PC-9 (cell line): Measurements from ENCODE around the gene DAPK2. TPM values are rescaled to one million over a fixed set of nuclear protein-coding genes. Genes with fewer than 3 reads are reported as not detected.
"Not testable (repeated sequence)": the region's sequence is repeated elsewhere in the genome, so short reads cannot be mapped to it uniquely, and the experiment has no call there.

ENCODE experiments used
- BruUV-seq: library from RNA; stranded (reverse); fragments of 400-500 nt; replicated peaks from 2 replicates; lab custom pipeline; 2021; lab: Mats Ljungman, UMichigan
- CTCF ChIA-PET: fragments of 300-600 bp; sonication (Branson Sonifier 250); formaldehyde crosslinking; loops from one replicate; lab custom pipeline; 2022; ENCODE audit warnings: antibody characterized with exemption; lab: Charles Lee
- POLR2A ChIA-PET: fragments of 300-600 bp; sonication (Branson Sonifier 250); formaldehyde crosslinking; loops from one replicate; lab custom pipeline; 2022; ENCODE audit warnings: antibody characterized with exemption; ENCODE audit not compliant: unreplicated experiment; lab: Charles Lee
- DNase-seq, 2 experiments: peaks; one replicate each; pipeline versions ENCODE4 v3.0.0 to v3.0.0-alpha.2; 2015 to 2022; ENCODE audit warnings: mixed read lengths in 1 of 2
- H2AFZ ChIP-seq: fragments of 200-600 bp; sonication (generic); 2 replicates; pipeline ENCODE4 v1.8.1; 2017; ENCODE audit warnings: antibody characterized with exemption
- H3F3A ChIP-seq: fragments of 200-600 bp; sonication (generic); 2 replicates; pipeline ENCODE4 v1.8.1; 2017; ENCODE audit warnings: antibody characterized with exemption, mild to moderate bottlenecking, low read depth; ENCODE audit not compliant: insufficient read depth
- H3K27ac ChIP-seq: fragments of 200-600 bp; sonication (generic); 2 replicates; pipeline ENCODE4 v1.6.1; 2016; ENCODE audit warnings: mixed run types
- H3K27me3 ChIP-seq: fragments of 200-600 bp; sonication (generic); 2 replicates; pipeline ENCODE4 v1.6.1; 2016; ENCODE audit warnings: low read depth, mixed run types; ENCODE audit not compliant: insufficient read depth
- H3K36me3 ChIP-seq: fragments of 200-600 bp; sonication (generic); 2 replicates; pipeline ENCODE4 v1.6.1; 2016; ENCODE audit warnings: low read depth, mixed run types
- H3K4me1 ChIP-seq: fragments of 200-600 bp; sonication (generic); replicated peaks from 2 replicates; pipeline ENCODE4 v1.6.1; 2016; ENCODE audit warnings: mixed run types; ENCODE audit not compliant: insufficient read depth
- H3K4me2 ChIP-seq: fragments of 200-600 bp; sonication (generic); 2 replicates; pipeline ENCODE4 v1.6.1; 2017; ENCODE audit warnings: mixed run types
- H3K4me3 ChIP-seq: fragments of 200-600 bp; sonication (generic); 2 replicates; pipeline ENCODE4 v1.6.1; 2016; ENCODE audit warnings: mixed run types
- H3K79me2 ChIP-seq: fragments of 200-600 bp; sonication (generic); 2 replicates; pipeline ENCODE4 v1.6.1; 2017; ENCODE audit warnings: low read depth, mixed run types
- H3K9me2 ChIP-seq: fragments of 200-600 bp; sonication (generic); 2 replicates; pipeline ENCODE4 v1.8.1; 2017; ENCODE audit warnings: mild to moderate bottlenecking; ENCODE audit not compliant: insufficient read depth
- H3K9me3 ChIP-seq: fragments of 200-600 bp; sonication (generic); 2 replicates; pipeline ENCODE4 v1.8.1; 2016; ENCODE audit warnings: low read depth; ENCODE audit not compliant: insufficient read depth
- H4K20me1 ChIP-seq: fragments of 200-600 bp; sonication (generic); 2 replicates; pipeline ENCODE4 v1.8.1; 2017; ENCODE audit not compliant: insufficient read depth
- CTCF ChIP-seq: fragments of 200-600 bp; sonication (generic); conservative IDR thresholded peaks from 2 replicates; pipeline ENCODE4 v1.6.1; 2017; ENCODE audit warnings: mixed run types, antibody characterized with exemption, mild to moderate bottlenecking, moderate library complexity
- EZH2 ChIP-seq: fragments of 200-600 bp; sonication (generic); IDR thresholded peaks from 2 replicates; pipeline ENCODE4 v1.8.0; 2017; ENCODE audit warnings: antibody characterized with exemption, low read depth
- intact Hi-C: fragments of 100-400 bp; cut with micrococcal nuclease; formaldehyde crosslinking; loops from one replicate; pipeline ENCODE4 v1.10.0; 2022; ENCODE audit not compliant: unreplicated experiment
- total RNA-seq: library from RNA; stranded (reverse); gene quantifications from 2 replicates; pipeline ENCODE4 v1.2.3, GENCODE V29; 2021

The DAPK2 gene
- total RNA-seq, 1 experiment from 2014 or later: 11.0 TPM

GRCh38 chr15:63902671-63903035 lies 143.6 kb downstream of the DAPK2 start:
- Histone ChIP-seq H3K9me2 (no peaks in the 10 kb centered on the region), H4K20me1 (no peaks in the 10 kb centered on the region), H2AFZ (no peak overlapping the region), H3K4me2 (no peak overlapping the region), H3K4me3 (no peak overlapping the region), H3K27ac (no peak overlapping the region), H3K4me1 (no peaks in the 10 kb centered on the region), H3K79me2 (no peaks in the 10 kb centered on the region), H3K27me3 (no peaks in the 10 kb centered on the region), H3K36me3 (no peaks in the 10 kb centered on the region), H3F3A (no peaks in the 10 kb centered on the region), H3K9me3 (no peaks in the 10 kb centered on the region)
- intact Hi-C loops: no loop called here
- TF ChIP-seq CTCF (no peak), EZH2 (no peak)
- no peak for DNase-seq
- no TSS peak for BruUV-seq
- CTCF ChIA-PET: no interaction called here
- POLR2A ChIA-PET: interaction anchor here (0.6 kb wide), 1 partner anchor 76 kb away, joined by 3 read pairs; no protein-coding TSS in a partner anchor

GRCh38 chr15:63901912-63902670 lies 144.2 kb downstream of the DAPK2 start:
- POLR2A ChIA-PET: interaction anchor here (0.6 kb wide), 1 partner anchor 76 kb away, joined by 3 read pairs; no protein-coding TSS in a partner anchor
- BruUV-seq: no TSS peak
- no peak for DNase-seq
- no peaks in the 10 kb centered on the region for H3K36me3 ChIP-seq
- H3K27ac ChIP-seq: no peak overlapping the region
- no peaks in the 10 kb centered on the region for H3F3A ChIP-seq
- H3K9me2 ChIP-seq: no peaks in the 10 kb centered on the region
- intact Hi-C loops: no loop called here
- no peak overlapping the region for H3K4me3 ChIP-seq
- H3K4me1 ChIP-seq: peaks cover 4% of the 10 kb centered on the region
- H3K79me2 ChIP-seq: no peaks in the 10 kb centered on the region
- no peaks in the 10 kb centered on the region for H3K9me3 ChIP-seq
- H4K20me1 ChIP-seq: no peaks in the 10 kb centered on the region
- no peak overlapping the region for H2AFZ ChIP-seq
- no peak overlapping the region for H3K4me2 ChIP-seq
- no peaks in the 10 kb centered on the region for H3K27me3 ChIP-seq
- CTCF ChIA-PET: no interaction called here
- TF ChIP-seq CTCF: no peak
- TF ChIP-seq EZH2: no peak

- ChIA-PET CTCF (interaction anchor here (1.0 kb wide), 1 partner anchor 46 kb away, joined by 3 read pairs; no protein-coding TSS in a partner anchor), POLR2A (no interaction called here)
- no peak overlapping the region for H2AFZ ChIP-seq
- intact Hi-C loops: no loop called here
- H3K4me2 ChIP-seq: no peak overlapping the region
- no peaks in the 10 kb centered on the region for H3K36me3 ChIP-seq
- no peaks in the 10 kb centered on the region for H3K9me3 ChIP-seq
- no peaks in the 10 kb centered on the region for H4K20me1 ChIP-seq
- H3K4me3 ChIP-seq: no peak overlapping the region
- BruUV-seq: no TSS peak
- H3K9me2 ChIP-seq: no peaks in the 10 kb centered on the region
- H3K79me2 ChIP-seq: no peaks in the 10 kb centered on the region
- no peaks in the 10 kb centered on the region for H3F3A ChIP-seq
- H3K27ac ChIP-seq: no peak overlapping the region
- H3K27me3 ChIP-seq: no peaks in the 10 kb centered on the region
- TF ChIP-seq CTCF: no peak
- TF ChIP-seq EZH2: no peak
- H3K4me1 ChIP-seq: peaks cover 17% of the 10 kb centered on the region
- no peak for DNase-seq
These were observed 146.0 kb downstream of the DAPK2 start for GRCh38 chr15:63900306-63900705.

- H4K20me1 ChIP-seq, H3K9me3 ChIP-seq, POLR2A ChIA-PET, H3K79me2 ChIP-seq, intact Hi-C loops, H3K36me3 ChIP-seq, H3K27ac ChIP-seq, H3F3A ChIP-seq, BruUV-seq, H2AFZ ChIP-seq, DNase-seq, H3K27me3 ChIP-seq, CTCF ChIA-PET, H3K9me2 ChIP-seq, H3K4me3 ChIP-seq, H3K4me2 ChIP-seq: not testable (repeated sequence)
- peaks cover 17% of the 10 kb centered on the region for H3K4me1 ChIP-seq
These were observed 146.7 kb downstream of the DAPK2 start for GRCh38 chr15:63899606-63900005.
